GM19328 (cell line): Measurements from ENCODE around the gene POMZP3.
"Not testable (repeated sequence)": the region's sequence is repeated elsewhere in the genome, so short reads cannot be mapped to it uniquely, and the experiment has no call there.

ENCODE experiments used
- ATAC-seq: cut with Tn5 transposase; IDR thresholded peaks from one replicate; pipeline ENCODE4 v1.9.1; 2021; ENCODE audit warnings: mild to moderate bottlenecking, moderate library complexity; ENCODE audit not compliant: unreplicated experiment

Gene POMZP3

DNA sequence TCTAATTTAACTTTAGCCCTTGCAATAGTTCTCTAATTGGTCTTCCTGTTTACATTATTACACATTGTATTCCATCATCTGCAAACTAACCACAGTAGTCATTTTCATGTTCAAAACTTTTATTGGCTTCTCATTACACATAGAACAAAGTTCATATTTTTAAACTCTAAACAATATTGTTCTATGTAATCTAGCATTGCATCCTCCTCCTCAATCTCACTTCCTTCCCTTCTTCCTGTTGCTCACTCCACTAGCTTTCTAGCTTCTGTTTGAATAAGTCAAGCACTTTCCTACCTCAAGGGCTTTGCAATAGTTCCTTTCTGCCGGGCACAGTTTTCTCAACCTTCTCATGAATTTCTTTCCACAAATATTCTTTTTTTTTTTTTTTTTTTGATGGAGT is 38.5 kb downstream of the POMZP3 start:
- ATAC-seq, result not testable (repeated sequence)

DNA sequence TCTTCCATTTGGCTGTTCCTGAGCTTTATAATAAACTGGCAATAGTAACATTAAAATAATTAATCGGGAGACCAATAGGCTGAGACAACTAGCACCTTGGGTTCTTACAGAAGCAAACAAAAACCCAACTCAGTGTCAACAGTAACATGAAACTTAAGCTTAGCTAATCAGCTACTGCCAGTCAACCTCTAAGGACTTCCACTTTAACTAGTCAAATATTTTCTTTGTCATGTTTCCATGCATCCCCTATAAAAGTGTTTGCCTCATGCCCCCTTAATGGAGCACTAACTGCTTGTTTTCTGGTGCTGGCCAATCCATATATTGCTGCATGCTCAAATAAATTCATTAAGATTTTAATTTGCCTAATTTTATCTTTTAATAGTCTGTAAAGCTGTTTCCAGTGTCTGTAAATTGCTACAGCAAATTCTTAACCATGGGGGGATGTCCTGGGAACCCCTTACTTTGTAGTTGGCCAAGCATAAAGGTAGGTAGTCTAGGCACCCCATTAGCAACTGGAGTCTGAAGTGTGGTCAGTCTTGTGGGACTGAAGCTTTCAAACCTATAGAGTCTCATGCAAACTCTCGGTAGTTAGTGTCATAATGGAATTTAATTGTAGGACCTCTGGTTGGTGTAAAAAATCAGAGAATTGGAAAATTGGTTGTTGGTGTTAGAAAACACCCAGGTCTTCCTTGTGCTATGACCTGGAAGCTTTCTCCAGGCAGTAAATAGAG is 40.3 kb downstream of the POMZP3 start:
- not testable (repeated sequence) for ATAC-seq

DNA sequence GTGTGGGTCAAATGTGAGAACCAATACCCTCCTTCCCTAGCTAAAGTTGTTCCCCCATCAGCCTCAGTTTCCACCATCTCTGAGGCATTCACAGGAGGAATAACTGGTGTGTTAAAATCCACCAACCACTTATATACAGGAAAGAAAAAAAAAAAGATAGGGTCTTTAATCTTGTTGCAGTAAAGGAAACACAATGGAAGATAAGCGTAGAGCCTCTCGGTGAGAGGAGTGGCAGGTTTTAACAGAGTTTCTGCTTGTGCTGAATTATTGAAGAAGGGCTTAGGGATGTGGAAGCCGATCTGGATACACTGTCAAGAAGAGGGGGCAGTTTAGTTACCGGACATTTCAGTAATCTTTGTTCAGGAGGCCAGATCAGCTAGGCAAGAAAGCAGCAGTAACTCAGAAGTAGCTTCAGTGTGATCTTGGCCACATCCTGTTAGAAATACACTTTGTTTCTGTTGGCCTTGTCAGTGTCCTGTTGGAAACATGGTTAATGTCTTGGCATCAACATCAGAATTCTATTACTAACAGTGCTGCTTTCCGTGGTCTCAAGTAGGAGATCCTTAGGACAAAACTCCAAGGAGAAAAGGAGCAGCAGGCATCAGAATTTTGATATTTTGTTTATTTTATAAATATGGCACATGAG is 43.3 kb downstream of the POMZP3 start:
- not testable (repeated sequence) for ATAC-seq

DNA sequence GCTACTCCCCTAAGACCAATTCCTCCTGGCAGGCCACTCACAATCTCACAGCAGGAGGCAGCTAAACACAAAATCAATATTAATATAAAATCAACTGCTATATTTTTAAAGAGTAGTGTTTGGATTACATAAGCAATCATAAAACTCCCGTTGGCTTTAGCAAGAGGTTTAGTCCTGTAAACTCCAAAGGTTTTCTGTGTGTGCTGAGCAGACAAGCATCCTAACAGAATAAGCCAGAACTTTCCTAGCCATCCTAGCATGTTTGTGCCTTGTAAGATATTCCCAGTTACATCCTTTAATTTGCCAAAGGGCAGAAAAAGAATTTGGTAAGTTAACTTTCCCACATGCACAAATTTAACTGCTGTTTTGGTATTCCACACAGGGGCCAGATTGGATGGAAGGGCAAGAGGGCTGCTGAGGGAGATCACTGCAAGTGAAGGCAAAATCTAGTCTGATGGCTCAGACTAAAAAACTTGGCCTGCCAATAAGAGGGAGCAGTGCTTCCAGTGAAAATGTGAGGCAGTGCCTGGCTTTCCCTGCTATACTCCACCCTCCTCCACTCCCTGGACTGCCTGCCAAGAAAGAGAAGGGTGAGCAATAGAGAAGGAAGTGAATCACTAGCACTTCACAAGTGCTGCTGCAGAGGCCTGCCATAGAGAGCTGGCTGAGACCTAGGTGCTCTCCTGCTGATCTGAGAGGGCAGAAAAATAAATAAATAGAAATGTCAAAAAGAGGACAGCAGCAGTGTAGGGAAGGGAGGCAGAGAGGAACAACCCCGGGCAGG is 44.0 kb downstream of the POMZP3 start:
- not testable (repeated sequence) for ATAC-seq

DNA sequence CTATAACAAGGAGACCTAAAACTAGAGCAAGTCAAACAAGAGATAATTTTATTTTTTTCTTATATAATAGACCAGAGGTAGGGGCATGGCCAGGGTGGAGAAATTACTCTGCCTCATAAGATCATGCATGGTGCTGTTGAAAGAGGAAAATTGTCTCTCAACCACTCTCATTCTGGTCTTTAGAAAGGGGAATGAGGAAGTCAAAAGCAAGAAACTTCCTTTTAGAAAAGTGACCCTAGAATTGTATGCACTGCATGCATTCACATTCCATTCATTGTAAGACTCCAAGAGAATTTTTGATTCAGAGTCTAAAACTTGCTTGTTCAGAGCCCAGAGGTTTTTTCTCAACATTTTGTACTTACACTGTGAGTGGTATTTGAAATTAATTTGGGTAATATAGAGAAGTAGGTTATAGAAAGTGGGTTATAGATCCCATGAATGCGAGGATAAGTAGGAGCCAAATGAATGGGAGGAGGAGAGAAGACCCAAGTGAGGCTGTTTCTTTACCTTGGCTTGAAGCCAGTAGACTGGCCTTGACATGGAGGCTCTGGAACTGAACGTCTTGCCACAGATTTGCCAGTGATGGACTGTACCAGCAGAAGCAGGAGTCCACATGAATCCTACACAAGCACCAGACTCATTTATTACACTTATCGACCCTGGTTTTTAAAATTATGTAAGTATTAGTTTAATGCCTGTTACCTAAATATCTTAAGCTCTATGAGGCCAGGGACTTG is 51.0 kb downstream of the POMZP3 start:
- not testable (repeated sequence) for ATAC-seq

DNA sequence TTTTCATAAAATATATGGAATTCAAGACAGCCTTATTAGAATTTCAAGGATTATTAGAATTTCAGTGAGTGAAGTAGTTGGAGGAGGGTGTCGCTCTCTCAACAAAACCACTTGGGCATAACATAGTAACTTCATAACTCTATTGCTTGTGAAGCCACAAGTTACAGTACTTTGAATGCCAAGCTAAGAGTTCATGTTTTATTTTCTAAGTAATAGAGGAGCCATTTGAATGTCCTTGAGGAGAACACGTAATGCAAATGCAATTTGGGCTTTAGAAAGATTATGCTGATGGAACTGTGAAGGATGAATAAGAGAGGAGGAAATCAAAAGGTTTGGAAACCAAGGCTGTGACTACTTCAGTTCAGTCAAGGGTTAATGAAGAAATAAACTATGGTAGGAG is 51.6 kb downstream of the POMZP3 start:
- not testable (repeated sequence) for ATAC-seq

DNA sequence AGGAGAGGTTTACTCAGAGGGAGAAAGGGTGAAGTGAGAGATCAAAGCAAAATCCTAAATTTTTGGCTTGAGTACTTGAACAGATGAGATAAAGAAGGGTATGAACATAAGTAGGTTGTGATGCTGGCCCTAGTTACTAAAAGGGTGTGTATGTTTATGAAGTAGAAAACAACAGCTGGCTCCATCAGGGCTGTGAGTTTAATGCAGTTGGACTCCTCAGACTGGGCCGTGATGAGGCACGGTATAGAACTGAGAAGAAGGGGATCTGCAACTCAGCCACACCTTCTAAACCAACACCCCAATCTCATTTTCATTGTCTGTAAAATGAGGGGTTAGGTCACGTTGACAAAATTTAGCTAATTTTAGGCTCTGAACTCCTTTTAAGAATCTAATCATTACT is 54.8 kb downstream of the POMZP3 start:
- ATAC-seq, result not testable (repeated sequence)

DNA sequence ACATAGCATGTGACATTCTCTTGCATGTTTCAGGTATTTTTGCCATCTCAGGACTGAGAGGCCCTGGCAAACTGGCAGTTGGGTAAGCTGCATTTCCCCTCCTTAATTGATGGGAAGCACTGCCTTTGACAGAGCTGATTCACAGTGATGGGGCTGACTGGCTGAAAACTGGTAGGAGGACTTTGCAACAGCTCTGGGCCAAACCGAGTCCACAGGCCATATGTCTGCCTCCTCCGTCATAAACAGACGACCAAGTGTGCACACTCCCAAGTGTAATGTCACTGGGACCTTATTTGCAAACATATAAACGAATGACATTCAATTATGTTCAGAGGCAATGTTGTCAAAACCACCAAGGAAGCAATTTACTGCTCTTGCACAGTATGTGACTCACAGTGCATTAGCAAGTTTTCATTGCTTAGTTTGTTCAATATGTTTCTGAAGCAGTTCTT is 56.7 kb downstream of the POMZP3 start:
- not testable (repeated sequence) for ATAC-seq

DNA sequence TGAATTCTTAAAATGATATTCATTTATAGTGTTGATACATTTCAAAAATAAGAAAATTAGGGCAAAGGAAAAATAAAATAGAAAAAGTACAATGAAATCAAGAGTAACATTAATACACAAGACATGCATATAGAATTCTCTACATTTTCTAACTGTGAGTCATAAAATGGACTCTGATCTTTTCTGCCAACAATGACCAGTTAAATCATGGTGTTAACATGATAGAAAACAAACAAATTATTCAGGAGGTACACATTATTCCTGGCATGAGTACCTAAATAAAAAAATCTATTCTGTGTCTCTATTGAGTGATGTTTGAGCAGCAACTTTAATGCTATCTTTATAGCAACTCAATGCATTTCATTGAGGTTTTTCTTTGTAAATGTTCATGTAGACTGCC is 58.3 kb downstream of the POMZP3 start:
- not testable (repeated sequence) for ATAC-seq

DNA sequence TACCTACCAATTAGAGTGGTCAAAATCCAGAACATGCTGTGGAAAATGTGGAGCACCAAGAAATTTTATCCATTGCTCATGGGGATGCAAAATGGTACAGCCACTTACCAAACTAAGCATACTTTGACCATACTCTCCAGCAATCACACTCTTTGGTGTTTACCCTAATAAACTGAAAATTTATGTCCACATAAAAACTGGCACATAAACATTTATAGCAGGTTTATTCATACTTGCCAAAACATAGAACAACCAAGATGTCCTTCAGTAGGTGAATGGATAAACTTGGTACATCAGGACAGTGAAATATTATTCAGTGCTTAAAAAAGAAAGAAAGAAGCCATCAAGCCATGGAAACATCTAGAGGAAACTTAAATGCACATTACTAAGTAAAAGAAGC is 59.3 kb downstream of the POMZP3 start:
- ATAC-seq, result not testable (repeated sequence)

DNA sequence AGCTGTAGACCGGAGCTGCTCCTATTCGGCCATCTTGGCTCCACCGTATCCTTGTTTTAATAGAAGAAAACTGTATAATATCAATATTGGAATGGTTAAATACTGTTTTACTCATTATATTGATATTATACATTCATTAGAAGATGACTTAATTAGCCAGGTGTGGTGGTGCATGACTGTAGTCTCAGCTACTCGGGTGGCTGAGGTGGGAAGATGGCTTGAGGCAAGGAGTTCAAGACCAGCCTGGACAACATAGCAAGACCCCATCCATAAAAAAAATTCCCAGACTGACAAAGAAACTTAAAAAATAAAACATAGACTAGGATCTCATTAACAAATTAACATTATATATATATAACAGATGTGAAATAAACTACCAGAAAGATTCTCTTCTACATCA is 59.8 kb downstream of the POMZP3 start:
- not testable (repeated sequence) for ATAC-seq

DNA sequence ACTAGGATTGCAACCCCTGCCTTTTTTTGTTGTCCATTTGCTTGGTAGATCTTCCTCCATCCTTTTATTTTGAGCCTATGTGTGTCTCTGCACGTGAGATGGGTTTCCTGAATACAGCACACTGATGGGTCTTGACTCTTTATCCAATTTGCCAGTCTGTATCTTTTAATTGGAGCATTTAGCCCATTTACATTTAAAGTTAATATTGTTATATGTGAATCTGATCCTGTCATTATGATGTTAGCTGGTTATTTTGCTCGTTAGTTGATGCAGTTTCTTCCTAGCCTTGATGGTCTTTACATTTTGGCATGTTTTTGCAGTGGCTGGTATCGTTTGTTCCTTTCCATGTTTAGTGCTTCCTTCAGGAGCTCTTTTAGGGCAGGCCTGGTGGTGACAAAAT is 62.1 kb downstream of the POMZP3 start:
- ATAC-seq, result not testable (repeated sequence)

DNA sequence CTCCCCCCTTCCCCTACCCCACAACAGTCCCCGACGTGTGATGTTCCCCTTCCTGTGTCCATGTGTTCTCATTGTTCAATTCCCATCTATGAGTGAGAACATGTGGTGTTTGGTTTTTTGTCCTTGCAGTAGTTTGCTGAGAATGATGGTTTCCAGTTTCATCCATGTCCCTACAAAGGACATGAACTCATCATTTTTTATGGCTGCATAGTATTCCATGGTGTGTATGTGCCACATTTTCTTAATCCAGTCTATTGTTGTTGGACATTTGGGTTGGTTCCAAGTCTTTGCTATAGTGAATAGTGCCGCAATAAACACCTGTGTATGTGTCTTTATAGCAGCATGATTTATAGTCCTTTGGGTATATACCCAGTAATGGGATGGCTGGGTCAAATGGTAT is 65.7 kb downstream of the POMZP3 start:
- not testable (repeated sequence) for ATAC-seq

DNA sequence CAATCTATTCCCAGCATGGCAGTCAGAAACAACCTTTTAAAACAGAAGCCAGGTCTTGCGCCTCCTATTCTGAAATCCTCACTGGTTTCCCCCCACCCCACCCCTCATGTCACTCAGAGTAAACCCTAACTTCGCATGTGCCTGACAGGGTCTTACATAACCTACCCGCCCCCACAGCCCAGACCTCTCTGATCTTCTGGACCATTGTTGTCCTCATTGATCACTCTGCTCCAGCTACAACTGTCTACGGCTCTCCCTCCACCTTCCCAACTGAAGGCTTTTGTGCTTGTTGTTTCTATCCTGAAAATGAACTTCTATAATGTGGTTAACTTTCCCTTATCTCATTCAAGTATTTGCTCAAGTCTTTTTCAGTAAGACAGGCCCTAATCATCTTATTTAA is 66.9 kb downstream of the POMZP3 start:
- ATAC-seq, result not testable (repeated sequence)
